ENCODE measurements around the gene PPP1R9A. TPM values are rescaled to one million over a fixed set of nuclear protein-coding genes. Genes with fewer than 3 reads are reported as not detected.

The PPP1R9A gene
- total RNA-seq, 1 experiment from 2014 or later, result 13.5 TPM

DNA sequence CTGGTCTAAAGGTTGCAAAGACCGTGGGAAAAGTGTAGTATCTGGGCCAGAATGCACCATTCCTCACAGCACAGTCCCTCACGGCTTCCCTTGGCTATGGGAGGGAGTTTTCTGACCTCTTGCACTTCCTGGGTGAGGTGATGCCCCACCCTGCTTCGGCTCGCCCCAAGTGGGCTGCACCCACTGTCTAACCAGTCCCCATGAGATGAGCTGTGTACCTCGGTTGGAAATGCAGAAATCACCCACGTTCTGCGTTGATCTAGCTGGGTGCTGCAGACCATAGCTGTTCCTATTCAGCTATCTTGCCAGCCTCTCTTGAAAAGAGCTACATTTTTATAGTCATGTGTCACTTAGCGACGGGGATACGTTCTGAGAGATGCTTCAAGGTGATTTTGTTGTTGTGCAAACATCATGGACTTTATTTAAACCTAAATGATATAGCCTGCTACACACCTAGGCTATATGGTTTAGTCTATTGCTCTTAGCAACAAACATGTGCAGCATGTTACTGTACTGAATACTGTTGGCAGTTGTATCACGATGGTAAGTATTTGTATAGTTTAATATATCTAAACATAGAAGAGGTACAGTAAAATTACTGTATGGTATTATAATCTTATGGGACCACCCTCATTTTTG lies 120.0 kb downstream of the PPP1R9A start:
- H3K27ac ChIP-seq (ENCODE audit: low read depth, low read length), result no peak overlapping the region
- no peaks in the 10 kb centered on the region for H3K36me3 ChIP-seq (ENCODE audit: control insufficient read depth in 1 of 2, insufficient read depth in 2 of 2, low read length in 2 of 2)
- ATAC-seq (no peak), DNase-seq (ENCODE audit: low read depth, low spot score) (no peak)
- H3K4me3 ChIP-seq (replicated peaks in 1 of 2; ENCODE audit: low read depth in 1 of 2, low read length in 2 of 2), result no peak overlapping the region
- H3K4me1 ChIP-seq (ENCODE audit: control insufficient read depth in 1 of 2, insufficient read depth in 2 of 2, low read length in 2 of 2), result no peaks in the 10 kb centered on the region
- intact Hi-C loops (cut with micrococcal nuclease), result no loop called here
- no peaks in the 10 kb centered on the region for H3K27me3 ChIP-seq (ENCODE audit: insufficient read depth, low read length)
- no TSS peak for BruUV-seq (replicated peaks)
- no peaks in the 10 kb centered on the region for H4K20me1 ChIP-seq (ENCODE audit: insufficient read depth)
- no peak overlapping the region for H3K9ac ChIP-seq (ENCODE audit: low read length)
- RAD21 ChIA-PET (ENCODE audit: low non-redundant PET in 1 of 2, low total read pairs in 2 of 2, uncharacterized antibody in 2 of 2, unreplicated experiment in 2 of 2), result no interaction called here
- POLR2A ChIA-PET, result no interaction called here
- H3K9me2 ChIP-seq (ENCODE audit: insufficient read depth), result no peaks in the 10 kb centered on the region
- no peaks in the 10 kb centered on the region for H3K9me3 ChIP-seq (ENCODE audit: control insufficient read depth in 1 of 2, insufficient read depth in 1 of 2, low read depth in 1 of 2, low read length in 2 of 2)
- no peaks in the 10 kb centered on the region for H3K79me2 ChIP-seq (ENCODE audit: insufficient read depth, low read length)
- CTCF ChIA-PET, result no interaction called here
- TF ChIP-seq, protein P1, sequence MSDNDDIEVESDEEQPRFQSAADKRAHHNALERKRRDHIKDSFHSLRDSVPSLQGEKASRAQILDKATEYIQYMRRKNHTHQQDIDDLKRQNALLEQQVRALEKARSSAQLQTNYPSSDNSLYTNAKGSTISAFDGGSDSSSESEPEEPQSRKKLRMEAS (IDR thresholded peaks at IDR 0.05), result no peak
- TF ChIP-seq, protein P2, sequence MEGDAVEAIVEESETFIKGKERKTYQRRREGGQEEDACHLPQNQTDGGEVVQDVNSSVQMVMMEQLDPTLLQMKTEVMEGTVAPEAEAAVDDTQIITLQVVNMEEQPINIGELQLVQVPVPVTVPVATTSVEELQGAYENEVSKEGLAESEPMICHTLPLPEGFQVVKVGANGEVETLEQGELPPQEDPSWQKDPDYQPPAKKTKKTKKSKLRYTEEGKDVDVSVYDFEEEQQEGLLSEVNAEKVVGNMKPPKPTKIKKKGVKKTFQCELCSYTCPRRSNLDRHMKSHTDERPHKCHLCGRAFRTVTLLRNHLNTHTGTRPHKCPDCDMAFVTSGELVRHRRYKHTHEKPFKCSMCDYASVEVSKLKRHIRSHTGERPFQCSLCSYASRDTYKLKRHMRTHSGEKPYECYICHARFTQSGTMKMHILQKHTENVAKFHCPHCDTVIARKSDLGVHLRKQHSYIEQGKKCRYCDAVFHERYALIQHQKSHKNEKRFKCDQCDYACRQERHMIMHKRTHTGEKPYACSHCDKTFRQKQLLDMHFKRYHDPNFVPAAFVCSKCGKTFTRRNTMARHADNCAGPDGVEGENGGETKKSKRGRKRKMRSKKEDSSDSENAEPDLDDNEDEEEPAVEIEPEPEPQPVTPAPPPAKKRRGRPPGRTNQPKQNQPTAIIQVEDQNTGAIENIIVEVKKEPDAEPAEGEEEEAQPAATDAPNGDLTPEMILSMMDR (IDR thresholded peaks at IDR 0.05 in 2 of 3, conservative IDR thresholded peaks at IDR 0.05 in 1 of 3; ENCODE audit: borderline replicate concordance in 1 of 3, insufficient read depth in 1 of 3, low read depth in 2 of 3, low read length in 2 of 3), result no peak
- TF ChIP-seq SIN3A (IDR thresholded peaks at IDR 0.05; ENCODE audit: low read depth) (no peak), POLR2AphosphoS5 (IDR thresholded peaks at IDR 0.05; ENCODE audit: low read depth, low read length) (no peak), FOSL1 (IDR thresholded peaks at IDR 0.05; ENCODE audit: low read depth) (no peak), ELF1 (IDR thresholded peaks at IDR 0.05; ENCODE audit: borderline replicate concordance, low read depth) (no peak), SRF (IDR thresholded peaks at IDR 0.05; ENCODE audit: low read depth) (no peak), EZH2phosphoT487 (IDR thresholded peaks at IDR 0.05; ENCODE audit: borderline replicate concordance) (no peak)
- TF ChIP-seq, protein P3, sequence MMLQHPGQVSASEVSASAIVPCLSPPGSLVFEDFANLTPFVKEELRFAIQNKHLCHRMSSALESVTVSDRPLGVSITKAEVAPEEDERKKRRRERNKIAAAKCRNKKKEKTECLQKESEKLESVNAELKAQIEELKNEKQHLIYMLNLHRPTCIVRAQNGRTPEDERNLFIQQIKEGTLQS (IDR thresholded peaks at IDR 0.05), result no peak
- no peak overlapping the region for H3K4me2 ChIP-seq (ENCODE audit: low read length)
- H2AFZ ChIP-seq (ENCODE audit: low read depth, low read length, poor library complexity, severe bottlenecking), result no peak overlapping the region
